Measurements from ENCODE around the gene MED15. TPM values are rescaled to one million over a fixed set of nuclear protein-coding genes. Genes with fewer than 3 reads are reported as not detected.

MED15 gene
- total and polyA plus RNA-seq, 7 donors = 25.8 to 86.8 (median 37.5) TPM

GRCh38 chr22:20625270-20625669, 117.9 kb downstream of the MED15 start:
- Histone ChIP-seq H3K4me1 (no peaks in the 10 kb centered on the region), H3K27me3 (no peaks in the 10 kb centered on the region), H3K27ac (no peak overlapping the region), H3K36me3 (no peaks in the 10 kb centered on the region), H3K4me3 (no peak overlapping the region), H3K9me3 (no peaks in the 10 kb centered on the region)
- DNase-seq = no peak
- TF ChIP-seq POLR2A (IDR thresholded peaks at IDR 0.05) (no peak), POLR2AphosphoS5 (IDR thresholded peaks at IDR 0.05) (no peak), EP300 (IDR thresholded peaks at IDR 0.05) (no peak)
- TF ChIP-seq, protein P1, sequence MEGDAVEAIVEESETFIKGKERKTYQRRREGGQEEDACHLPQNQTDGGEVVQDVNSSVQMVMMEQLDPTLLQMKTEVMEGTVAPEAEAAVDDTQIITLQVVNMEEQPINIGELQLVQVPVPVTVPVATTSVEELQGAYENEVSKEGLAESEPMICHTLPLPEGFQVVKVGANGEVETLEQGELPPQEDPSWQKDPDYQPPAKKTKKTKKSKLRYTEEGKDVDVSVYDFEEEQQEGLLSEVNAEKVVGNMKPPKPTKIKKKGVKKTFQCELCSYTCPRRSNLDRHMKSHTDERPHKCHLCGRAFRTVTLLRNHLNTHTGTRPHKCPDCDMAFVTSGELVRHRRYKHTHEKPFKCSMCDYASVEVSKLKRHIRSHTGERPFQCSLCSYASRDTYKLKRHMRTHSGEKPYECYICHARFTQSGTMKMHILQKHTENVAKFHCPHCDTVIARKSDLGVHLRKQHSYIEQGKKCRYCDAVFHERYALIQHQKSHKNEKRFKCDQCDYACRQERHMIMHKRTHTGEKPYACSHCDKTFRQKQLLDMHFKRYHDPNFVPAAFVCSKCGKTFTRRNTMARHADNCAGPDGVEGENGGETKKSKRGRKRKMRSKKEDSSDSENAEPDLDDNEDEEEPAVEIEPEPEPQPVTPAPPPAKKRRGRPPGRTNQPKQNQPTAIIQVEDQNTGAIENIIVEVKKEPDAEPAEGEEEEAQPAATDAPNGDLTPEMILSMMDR (IDR thresholded peaks at IDR 0.05) = no peak
- intact Hi-C loops (cut with DNase I) = no loop called here
- 89% methylated on average over 4 of the region's 4 CpGs for WGBS, 2 donors

DNA sequence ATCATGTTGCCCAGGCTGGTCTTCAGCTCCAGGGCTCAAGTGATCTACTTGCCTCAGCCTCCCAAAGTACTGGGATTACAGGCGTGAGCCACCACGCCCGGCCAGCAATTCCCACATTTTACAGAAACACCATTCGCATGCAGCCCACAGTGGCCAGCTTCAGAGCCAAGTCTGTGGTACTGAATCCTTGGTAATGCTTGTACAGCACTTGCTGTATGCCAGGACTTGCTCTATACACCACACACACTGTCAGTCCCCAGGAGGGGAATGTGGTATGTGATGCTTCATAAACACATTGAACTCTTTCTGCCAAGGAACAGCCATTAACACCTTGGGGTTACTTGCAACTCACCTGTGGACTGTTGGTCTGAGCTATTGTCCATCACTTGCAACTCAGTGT, 119.4 kb downstream of the MED15 start:
- Histone ChIP-seq H3K4me3 (no peak overlapping the region), H3K27ac (no peak overlapping the region), H3K9me3 (no peaks in the 10 kb centered on the region), H3K27me3 (no peaks in the 10 kb centered on the region), H3K36me3 (no peaks in the 10 kb centered on the region), H3K4me1 (no peaks in the 10 kb centered on the region)
- 92 to 98% methylated on average over 4 of the region's 4 CpGs for WGBS, 2 donors
- DNase-seq = no peak
- TF ChIP-seq POLR2A (IDR thresholded peaks at IDR 0.05) (no peak), EP300 (IDR thresholded peaks at IDR 0.05) (no peak), POLR2AphosphoS5 (IDR thresholded peaks at IDR 0.05) (no peak)
- TF ChIP-seq, protein P1 (IDR thresholded peaks at IDR 0.05) = no peak
- intact Hi-C loops (cut with DNase I) = no loop called here

DNA sequence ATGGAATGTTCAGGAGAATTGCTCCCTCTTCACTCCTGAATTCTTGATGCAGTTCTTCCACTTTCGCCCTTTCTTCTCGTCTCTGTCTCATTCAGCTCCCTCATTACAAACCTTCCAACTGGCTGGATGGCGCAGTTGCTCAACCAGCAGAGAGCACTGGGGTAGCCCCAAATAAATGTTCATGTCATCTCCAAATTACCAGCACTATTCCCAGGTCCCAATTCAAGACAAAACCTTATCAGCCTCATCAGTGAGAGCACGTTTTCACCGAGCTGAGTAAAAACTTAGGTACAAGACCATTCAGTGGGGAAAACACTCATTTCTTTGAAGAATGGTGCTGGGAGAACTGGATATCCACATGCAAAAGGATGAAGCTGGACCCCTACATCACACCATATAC, 120.0 kb downstream of the MED15 start:
- no peaks in the 10 kb centered on the region for H3K9me3 ChIP-seq
- DNase-seq = no peak
- H3K27me3 ChIP-seq = no peaks in the 10 kb centered on the region
- H3K27ac ChIP-seq = no peak overlapping the region
- H3K4me3 ChIP-seq = no peak overlapping the region
- no peak for TF ChIP-seq EP300 (IDR thresholded peaks at IDR 0.05)
- no peak for TF ChIP-seq POLR2A (IDR thresholded peaks at IDR 0.05)
- TF ChIP-seq, protein P1 (IDR thresholded peaks at IDR 0.05) = no peak
- H3K4me1 ChIP-seq = no peaks in the 10 kb centered on the region
- intact Hi-C loops (cut with DNase I) = no loop called here
- WGBS, 2 donors = 90 to 91% methylated on average over 5 of the region's 5 CpGs
- no peaks in the 10 kb centered on the region for H3K36me3 ChIP-seq

DNA sequence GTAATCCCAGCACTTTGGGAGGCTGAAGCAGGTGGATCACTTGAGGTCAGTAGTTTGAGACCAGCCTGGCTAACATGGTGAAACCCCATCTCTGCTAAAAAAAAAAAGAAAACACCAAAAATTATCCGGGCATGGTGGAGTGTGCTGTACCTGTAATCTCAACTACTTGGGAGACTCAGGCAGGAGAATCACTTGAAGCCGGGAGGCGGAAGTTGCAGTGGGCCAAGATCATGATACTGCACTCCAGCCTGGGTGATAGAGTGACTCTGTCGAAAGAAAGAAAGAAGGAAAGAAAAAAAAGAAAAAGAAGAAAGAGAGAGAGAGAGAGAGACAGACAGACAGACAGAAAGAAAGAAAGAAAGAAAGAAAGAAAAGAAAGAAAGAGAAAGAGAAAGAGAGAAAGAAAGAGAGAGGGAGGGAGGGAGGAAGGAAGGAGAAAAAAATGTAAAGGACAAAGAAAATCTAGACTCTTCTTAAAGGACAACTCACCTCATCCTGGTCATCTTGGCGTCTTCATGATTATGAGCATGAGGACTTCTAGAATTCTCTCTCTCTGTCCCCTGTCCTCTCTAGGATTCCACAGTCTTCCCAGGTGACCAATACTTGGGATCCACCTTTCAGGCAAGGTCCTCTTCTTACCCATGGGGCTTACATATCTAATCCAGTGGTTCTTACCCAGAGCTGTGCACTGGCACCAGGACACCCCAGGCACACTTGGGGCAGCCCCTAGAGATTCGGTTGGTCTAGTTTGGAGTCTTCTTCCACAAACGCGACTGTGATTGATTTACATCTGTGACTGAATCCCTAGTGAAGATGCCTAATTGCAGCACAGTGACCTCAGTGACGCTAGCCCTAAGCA, 120.9 kb downstream of the MED15 start:
- TF ChIP-seq EP300 (IDR thresholded peaks at IDR 0.05) (no peak), POLR2AphosphoS5 (IDR thresholded peaks at IDR 0.05) (no peak), POLR2A (IDR thresholded peaks at IDR 0.05) (no peak)
- TF ChIP-seq, protein P1 (IDR thresholded peaks at IDR 0.05) = no peak
- intact Hi-C loops (cut with DNase I) = no loop called here
- Histone ChIP-seq H3K36me3 (no peaks in the 10 kb centered on the region), H3K4me3 (no peak overlapping the region), H3K27ac (no peak overlapping the region), H3K4me1 (no peaks in the 10 kb centered on the region), H3K9me3 (no peaks in the 10 kb centered on the region), H3K27me3 (no peaks in the 10 kb centered on the region)
- WGBS, 2 donors = 86% methylated on average over 9 of the region's 9 CpGs
- DNase-seq = no peak

Measured in sigmoid colon (tissue), 7 donors.